Activated CD8-positive, alpha-beta T cell treated with anti-CD3 and anti-CD28 coated beads for 36 hours (primary cell): Measurements from ENCODE around the gene TAC1. TPM values are rescaled to one million over a fixed set of nuclear protein-coding genes. Genes with fewer than 3 reads are reported as not detected.
"Not testable (repeated sequence)": the region's sequence is repeated elsewhere in the genome, so short reads cannot be mapped to it uniquely, and the experiment has no call there.

Source experiments
- ATAC-seq: fragments of 200-7000 bp; cut with Tn5 transposase; one replicate; pipeline ENCODE4 v1.10.0; 2021; ENCODE audit warnings: mild to moderate bottlenecking, moderate library complexity
- CTCF ChIA-PET: fragments of 350-600 bp; sonication (Branson Sonifier 250); formaldehyde crosslinking; loops from one replicate; lab custom pipeline; 2021; ENCODE audit warnings: antibody characterized with exemption; lab: Charles Lee
- POLR2A ChIA-PET: fragments of 350-600 bp; sonication (Branson Sonifier 250); formaldehyde crosslinking; loops from one replicate; lab custom pipeline; 2021; ENCODE audit warnings: antibody characterized with exemption; lab: Charles Lee
- DNase-seq: peaks from one replicate; pipeline ENCODE4 v3.0.0-alpha.2; 2020
- H3K27ac Mint-ChIP-seq: one replicate; pipeline ENCODE4 v1.8.0; 2021; ENCODE audit warnings: mild to moderate bottlenecking, mixed read lengths
- H3K27me3 Mint-ChIP-seq: one replicate; pipeline ENCODE4 v1.8.0; 2021; ENCODE audit warnings: mixed read lengths
- H3K36me3 Mint-ChIP-seq: one replicate; pipeline ENCODE4 v1.8.0; 2021; ENCODE audit warnings: low read depth, mixed read lengths
- H3K4me1 Mint-ChIP-seq: one replicate; pipeline ENCODE4 v1.8.0; 2021; ENCODE audit warnings: low read depth, mixed read lengths
- H3K4me3 Mint-ChIP-seq: one replicate; pipeline ENCODE4 v1.8.0; 2021; ENCODE audit warnings: mild to moderate bottlenecking, moderate library complexity, mixed read lengths
- H3K9me3 Mint-ChIP-seq: one replicate; pipeline ENCODE4 v1.8.0; 2021; ENCODE audit warnings: mixed read lengths
- intact Hi-C: fragments of 100-400 bp; cut with micrococcal nuclease; formaldehyde crosslinking; loops from one replicate; pipeline ENCODE4 v1.10.0; 2022
- total RNA-seq, 2 experiments: library from RNA; stranded (reverse); gene quantifications; one replicate each; pipeline ENCODE4 v1.2.3, GENCODE V29; 2021
- TF ChIP-seq, protein P1 (sequence below): fragments of 200-600 bp; IDR thresholded peaks from one replicate; pipeline ENCODE4 v1.8.0; 2022; ENCODE audit warnings: antibody characterized with exemption, mild to moderate bottlenecking

Gene TAC1
- total RNA-seq, 2 experiments from 2014 or later = not detected

- H3K27me3 Mint-ChIP-seq = peaks cover 2% of the 10 kb centered on the region
- no peak overlapping the region for H3K4me3 Mint-ChIP-seq
- ChIA-PET CTCF (no interaction called here), POLR2A (interaction anchor here (0.8 kb wide), 1 partner anchor 50 kb away, joined by 3 read pairs; no protein-coding TSS in a partner anchor)
- no peak overlapping the region for H3K27ac Mint-ChIP-seq
- intact Hi-C loops = no loop called here
- TF ChIP-seq, protein P1, sequence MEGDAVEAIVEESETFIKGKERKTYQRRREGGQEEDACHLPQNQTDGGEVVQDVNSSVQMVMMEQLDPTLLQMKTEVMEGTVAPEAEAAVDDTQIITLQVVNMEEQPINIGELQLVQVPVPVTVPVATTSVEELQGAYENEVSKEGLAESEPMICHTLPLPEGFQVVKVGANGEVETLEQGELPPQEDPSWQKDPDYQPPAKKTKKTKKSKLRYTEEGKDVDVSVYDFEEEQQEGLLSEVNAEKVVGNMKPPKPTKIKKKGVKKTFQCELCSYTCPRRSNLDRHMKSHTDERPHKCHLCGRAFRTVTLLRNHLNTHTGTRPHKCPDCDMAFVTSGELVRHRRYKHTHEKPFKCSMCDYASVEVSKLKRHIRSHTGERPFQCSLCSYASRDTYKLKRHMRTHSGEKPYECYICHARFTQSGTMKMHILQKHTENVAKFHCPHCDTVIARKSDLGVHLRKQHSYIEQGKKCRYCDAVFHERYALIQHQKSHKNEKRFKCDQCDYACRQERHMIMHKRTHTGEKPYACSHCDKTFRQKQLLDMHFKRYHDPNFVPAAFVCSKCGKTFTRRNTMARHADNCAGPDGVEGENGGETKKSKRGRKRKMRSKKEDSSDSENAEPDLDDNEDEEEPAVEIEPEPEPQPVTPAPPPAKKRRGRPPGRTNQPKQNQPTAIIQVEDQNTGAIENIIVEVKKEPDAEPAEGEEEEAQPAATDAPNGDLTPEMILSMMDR = no peak
- H3K4me1 Mint-ChIP-seq = no peaks in the 10 kb centered on the region
- no peaks in the 10 kb centered on the region for H3K36me3 Mint-ChIP-seq
- DNase-seq = no peak
- no peaks in the 10 kb centered on the region for H3K9me3 Mint-ChIP-seq
- ATAC-seq = no peak
These were observed 39.7 kb downstream of the TAC1 start for GRCh38 chr7:97771576-97771975.

GRCh38 chr7:97772045-97772901, 40.4 kb downstream of the TAC1 start:
- POLR2A ChIA-PET = no interaction called here
- H3K27me3 Mint-ChIP-seq = peaks cover 4% of the 10 kb centered on the region
- no peaks in the 10 kb centered on the region for H3K36me3 Mint-ChIP-seq
- ATAC-seq (no peak), DNase-seq (no peak)
- CTCF ChIA-PET = interaction anchor here (0.7 kb wide), 1 partner anchor 70 kb away, joined by 3 read pairs; no protein-coding TSS in a partner anchor
- TF ChIP-seq, protein P1 = no peak
- no peak overlapping the region for H3K4me3 Mint-ChIP-seq
- intact Hi-C loops = no loop called here
- no peak overlapping the region for H3K27ac Mint-ChIP-seq
- no peaks in the 10 kb centered on the region for H3K9me3 Mint-ChIP-seq
- no peaks in the 10 kb centered on the region for H3K4me1 Mint-ChIP-seq

GRCh38 chr7:97786398-97786797, 54.5 kb downstream of the TAC1 start:
- intact Hi-C loops, H3K4me3 Mint-ChIP-seq, H3K27ac Mint-ChIP-seq, H3K4me1 Mint-ChIP-seq, CTCF ChIA-PET, H3K36me3 Mint-ChIP-seq, H3K9me3 Mint-ChIP-seq, ATAC-seq, DNase-seq, H3K27me3 Mint-ChIP-seq, POLR2A ChIA-PET: not testable (repeated sequence)

Other genes starting within 250 kb of the TAC1 start
- 100 to 1,000 TPM; 226 to 229 TPM for gene ASNS, start 140.3 kb downstream of the TAC1 start, total RNA-seq